HUES6 (cell line): ENCODE results near the gene PREB.

Source experiments
- H3K27ac ChIP-seq: 2 replicates; pipeline ENCODE4 v1.7.0; 2013; ENCODE audit warnings: low read depth, mild to moderate bottlenecking, low read length, inconsistent platforms
- H3K27me3 ChIP-seq: 2 replicates; pipeline ENCODE4 v1.6.1; 2013; ENCODE audit warnings: low read length; ENCODE audit not compliant: control insufficient read depth, insufficient read depth
- H3K36me3 ChIP-seq: 2 replicates; pipeline ENCODE4 v1.6.1; 2013; ENCODE audit warnings: low read length; ENCODE audit not compliant: control insufficient read depth, insufficient read depth
- H3K4me1 ChIP-seq: 2 replicates; pipeline ENCODE4 v1.6.1; 2013; ENCODE audit warnings: low read length; ENCODE audit not compliant: control insufficient read depth, insufficient read depth
- H3K4me3 ChIP-seq: 2 replicates; pipeline ENCODE4 v1.5.1; 2013; ENCODE audit warnings: low read depth, low read length
- H3K9ac ChIP-seq: one replicate; pipeline ENCODE4 v1.6.1; 2013; ENCODE audit warnings: mild to moderate bottlenecking, low read length
- H3K9me3 ChIP-seq: 2 replicates; pipeline ENCODE4 v1.6.1; 2013; ENCODE audit warnings: low read depth, low read length; ENCODE audit not compliant: control insufficient read depth, insufficient read depth

The PREB gene

DNA sequence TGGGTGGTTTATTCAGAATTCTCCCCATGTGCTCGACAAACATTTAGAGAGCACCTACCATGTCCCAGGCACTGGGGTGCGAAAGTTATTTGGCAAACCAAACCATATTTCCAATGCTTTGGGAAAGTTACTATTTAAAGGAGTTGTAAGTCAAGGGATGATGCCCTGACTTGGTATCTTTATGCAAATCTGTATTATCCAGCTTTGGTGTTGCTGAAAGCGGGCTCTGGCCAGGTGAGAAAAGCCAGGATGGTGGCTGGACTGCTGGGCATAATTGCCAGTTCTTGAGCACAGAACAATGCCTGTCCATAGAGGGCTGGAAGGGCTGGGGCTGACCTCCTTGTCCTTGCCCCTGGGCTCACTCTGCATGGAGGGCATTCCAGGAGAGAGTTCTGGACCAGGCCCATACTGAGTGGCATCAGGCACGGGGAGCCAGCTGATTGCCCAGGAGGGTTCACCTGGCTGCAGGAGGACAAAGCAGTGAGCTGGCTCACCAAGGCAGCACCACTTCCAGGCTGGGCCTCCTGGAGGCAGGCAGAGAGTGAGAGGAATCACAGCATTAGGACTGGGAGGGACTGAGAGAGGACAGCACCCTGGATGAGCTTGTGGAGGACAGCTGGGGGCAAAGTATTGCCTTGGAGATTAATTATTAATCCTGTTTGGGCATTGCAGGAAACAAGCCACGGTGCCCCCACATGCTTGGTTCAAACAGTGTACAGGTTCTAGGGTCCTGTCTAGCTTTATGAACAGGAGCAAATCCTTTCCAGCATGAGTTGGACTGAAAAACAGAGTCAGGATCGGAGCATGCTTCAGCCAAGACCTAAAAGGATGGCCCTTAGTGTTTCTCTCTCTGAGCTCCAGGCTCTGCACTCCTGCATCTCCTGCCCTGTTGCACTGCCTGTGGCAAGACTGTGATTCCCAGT lies 40.7 kb downstream of the PREB start:
- Histone ChIP-seq H3K27me3 (no peaks in the 10 kb centered on the region; the same call in 1 of the 2 replicates), H3K9me3 (no peaks in the 10 kb centered on the region), H3K4me3 (no peak overlapping the region), H3K27ac (no peak overlapping the region), H3K36me3 (no peaks in the 10 kb centered on the region), H3K4me1 (peaks cover 7% of the 10 kb centered on the region), H3K9ac (no peak overlapping the region)

- H3K9me3 ChIP-seq = no peaks in the 10 kb centered on the region
- no peak overlapping the region for H3K27ac ChIP-seq
- no peaks in the 10 kb centered on the region; the same call in 1 of the 2 replicates for H3K27me3 ChIP-seq
- peaks cover 7% of the 10 kb centered on the region for H3K4me1 ChIP-seq
- H3K36me3 ChIP-seq = no peaks in the 10 kb centered on the region
- no peak overlapping the region for H3K9ac ChIP-seq
- no peak overlapping the region for H3K4me3 ChIP-seq
Measured at GRCh38 chr2:27092696-27093429, 41.6 kb downstream of the PREB start.

DNA sequence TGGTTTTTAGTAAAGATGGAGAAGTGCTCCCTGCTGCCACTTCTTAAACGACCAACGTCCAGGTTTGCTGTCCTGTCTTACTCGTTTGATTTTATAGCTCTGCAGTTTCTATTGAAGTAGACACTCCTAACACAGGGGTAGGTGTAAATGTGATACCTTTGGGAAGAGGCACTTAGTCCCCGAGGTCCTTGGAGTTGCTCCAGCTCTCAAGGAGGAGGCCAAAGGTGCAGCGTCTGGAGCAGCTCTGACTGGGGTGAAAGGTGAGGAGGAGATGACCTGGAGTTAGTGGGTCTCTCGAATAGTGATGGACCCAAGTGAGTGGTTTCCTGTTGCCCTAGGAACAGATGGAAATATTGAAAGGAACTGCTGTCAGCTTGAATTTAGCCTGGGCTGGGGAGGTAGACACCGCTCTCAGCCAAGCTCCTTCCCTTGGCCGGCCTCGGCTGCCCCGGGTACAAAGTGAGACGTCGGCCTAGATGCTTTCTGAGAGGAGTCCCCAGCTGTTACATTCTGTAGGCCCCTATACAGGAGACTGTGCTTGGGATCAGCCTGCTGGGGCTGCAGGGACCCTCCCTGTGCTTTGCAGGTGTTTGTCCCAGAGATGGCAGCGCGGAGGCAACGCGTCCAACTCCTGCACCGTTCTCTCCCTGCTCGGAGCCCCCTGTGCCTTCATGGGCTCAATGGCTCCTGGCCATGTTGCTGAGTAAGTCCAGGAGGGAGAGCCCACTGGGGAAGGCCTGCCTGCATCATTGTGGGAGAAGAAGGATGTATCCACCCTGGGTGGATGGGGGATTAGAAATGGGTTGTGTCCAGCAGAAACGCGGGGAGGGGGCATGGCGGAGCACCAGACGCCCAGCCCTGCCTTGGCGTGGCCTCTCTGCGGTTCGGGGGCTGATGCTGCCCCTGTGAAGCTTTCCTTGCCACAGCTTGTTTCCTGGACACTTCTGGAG lies 42.4 kb downstream of the PREB start:
- Histone ChIP-seq H3K9ac (no peak overlapping the region), H3K4me3 (no peak overlapping the region), H3K27me3 (peaks cover 8% of the 10 kb centered on the region; the same call in 1 of the 2 replicates), H3K36me3 (no peaks in the 10 kb centered on the region), H3K4me1 (peaks cover 10% of the 10 kb centered on the region), H3K9me3 (no peaks in the 10 kb centered on the region), H3K27ac (no peak overlapping the region)

DNA sequence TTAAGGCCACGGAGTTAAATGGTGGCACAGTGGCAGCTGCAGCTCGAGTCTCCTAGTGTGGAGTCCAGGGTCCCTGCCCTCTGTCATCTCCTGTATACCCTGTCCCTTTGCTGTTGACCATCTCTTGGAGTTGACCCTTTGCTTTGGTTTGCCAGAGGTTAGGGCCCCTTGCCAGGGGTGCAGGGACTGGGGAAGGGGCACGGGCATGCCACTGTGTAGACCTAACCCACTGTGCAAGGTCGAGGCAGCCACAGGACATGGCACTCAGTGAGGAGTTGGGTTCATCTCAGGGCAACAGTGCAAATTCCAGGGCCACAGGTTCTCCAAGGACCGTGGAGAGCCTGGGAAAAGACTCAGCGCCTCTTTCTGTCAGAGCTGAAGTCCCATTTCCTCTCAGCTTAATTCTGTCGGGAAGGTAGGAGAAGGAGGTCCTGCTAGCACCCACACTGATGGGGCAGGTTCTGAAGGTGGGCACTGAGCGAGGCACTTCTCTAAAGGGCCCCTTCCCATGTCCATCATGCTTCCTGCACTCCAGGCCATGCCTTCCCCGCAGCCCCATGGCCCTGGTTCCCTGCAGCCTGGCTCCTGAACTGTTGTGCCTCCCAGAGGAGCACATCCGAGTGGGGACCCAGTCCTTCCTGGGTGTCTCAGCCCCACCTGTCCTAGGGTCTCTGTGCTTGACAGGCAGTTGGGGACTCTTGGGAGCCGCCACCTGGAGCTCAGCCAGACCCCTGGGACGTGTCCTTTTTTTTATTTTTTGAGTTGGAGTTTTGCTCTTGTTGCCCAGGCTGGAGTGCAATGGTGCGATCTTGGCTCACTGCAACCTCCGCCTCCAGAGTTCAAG lies 45.1 kb downstream of the PREB start:
- Histone ChIP-seq H3K27ac (no peak overlapping the region), H3K4me3 (no peak overlapping the region), H3K27me3 (peaks cover 10% of the 10 kb centered on the region; the same call in 1 of the 2 replicates), H3K4me1 (0 out of 2 replicates have a peak, but pooled peaks cover 7% of the 10 kb centered on the region), H3K9ac (no peak overlapping the region), H3K36me3 (no peaks in the 10 kb centered on the region), H3K9me3 (no peaks in the 10 kb centered on the region)

DNA sequence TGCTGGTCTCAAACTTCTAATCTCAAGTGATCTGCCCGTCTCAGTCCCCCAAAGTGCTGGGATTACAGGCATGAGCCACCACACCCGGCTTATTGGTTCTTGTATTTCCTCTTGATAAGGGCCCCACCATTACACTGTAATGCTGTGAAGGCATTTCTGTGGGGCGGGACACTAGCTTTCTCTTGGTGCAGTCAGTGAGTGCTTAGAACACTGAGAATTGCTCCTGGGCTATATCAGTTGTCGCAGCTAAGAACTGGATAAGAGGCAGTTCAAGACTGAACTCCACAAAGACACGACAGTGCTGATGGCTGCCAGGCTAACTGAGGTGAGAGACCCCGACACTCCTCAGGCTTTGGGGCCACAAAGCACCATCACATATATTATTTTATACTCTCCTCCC lies 45.8 kb downstream of the PREB start:
- 0 out of 2 replicates have a peak, but pooled peaks cover 7% of the 10 kb centered on the region for H3K4me1 ChIP-seq
- no peak overlapping the region for H3K4me3 ChIP-seq
- H3K27ac ChIP-seq = no peak overlapping the region
- no peak overlapping the region for H3K9ac ChIP-seq
- no peaks in the 10 kb centered on the region for H3K36me3 ChIP-seq
- no peaks in the 10 kb centered on the region for H3K9me3 ChIP-seq
- H3K27me3 ChIP-seq = peaks cover 10% of the 10 kb centered on the region; the same call in 1 of the 2 replicates

GRCh38 chr2:27087823-27088410 lies 46.5 kb downstream of the PREB start:
- Histone ChIP-seq H3K4me3 (peak overlapping the region; percentile 64; the same call in 1 of the 2 replicates), H3K36me3 (no peaks in the 10 kb centered on the region), H3K9me3 (no peaks in the 10 kb centered on the region), H3K27ac (no peak overlapping the region), H3K27me3 (peaks cover 10% of the 10 kb centered on the region; the same call in 1 of the 2 replicates), H3K9ac (no peak overlapping the region), H3K4me1 (0 out of 2 replicates have a peak, but pooled peaks cover 7% of the 10 kb centered on the region)

DNA sequence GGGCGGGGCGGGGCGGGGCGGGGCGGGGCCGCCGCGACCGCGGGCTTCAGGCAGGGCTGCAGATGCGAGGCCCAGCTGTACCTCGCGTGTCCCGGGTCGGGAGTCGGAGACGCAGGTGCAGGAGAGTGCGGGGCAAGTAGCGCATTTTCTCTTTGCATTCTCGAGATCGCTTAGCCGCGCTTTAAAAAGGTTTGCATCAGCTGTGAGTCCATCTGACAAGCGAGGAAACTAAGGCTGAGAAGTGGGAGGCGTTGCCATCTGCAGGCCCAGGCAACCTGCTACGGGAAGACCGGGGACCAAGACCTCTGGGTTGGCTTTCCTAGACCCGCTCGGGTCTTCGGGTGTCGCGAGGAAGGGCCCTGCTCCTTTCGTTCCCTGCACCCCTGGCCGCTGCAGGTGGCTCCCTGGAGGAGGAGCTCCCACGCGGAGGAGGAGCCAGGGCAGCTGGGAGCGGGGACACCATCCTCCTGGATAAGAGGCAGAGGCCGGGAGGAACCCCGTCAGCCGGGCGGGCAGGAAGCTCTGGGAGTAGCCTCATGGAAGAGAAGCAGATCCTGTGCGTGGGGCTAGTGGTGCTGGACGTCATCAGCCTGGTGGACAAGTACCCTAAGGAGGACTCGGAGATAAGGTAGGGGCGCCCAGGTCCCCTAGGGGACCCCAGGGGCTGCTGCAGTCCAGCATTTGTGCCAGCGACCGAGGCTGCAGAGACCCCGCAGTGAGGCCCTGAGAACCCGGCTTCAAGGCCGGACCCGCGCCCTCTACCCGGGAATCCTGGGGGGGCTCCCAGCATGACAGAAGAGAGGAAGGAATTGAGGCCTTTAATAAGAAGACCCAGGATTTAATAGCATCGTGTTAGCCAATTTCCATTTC lies 47.5 kb downstream of the PREB start, which contains the start of gene KHK:
KHK (plus strand) TSS at position 49 of the 870 bp plus-strand sequence; CDS start at position 537, 488 bp downstream.
- Histone ChIP-seq H3K4me1 (0 out of 2 replicates have a peak, but pooled peaks cover 7% of the 10 kb centered on the region), H3K27ac (peak within 1 kb of the TSS; percentile 41; the same call in 1 of the 2 replicates)

DNA sequence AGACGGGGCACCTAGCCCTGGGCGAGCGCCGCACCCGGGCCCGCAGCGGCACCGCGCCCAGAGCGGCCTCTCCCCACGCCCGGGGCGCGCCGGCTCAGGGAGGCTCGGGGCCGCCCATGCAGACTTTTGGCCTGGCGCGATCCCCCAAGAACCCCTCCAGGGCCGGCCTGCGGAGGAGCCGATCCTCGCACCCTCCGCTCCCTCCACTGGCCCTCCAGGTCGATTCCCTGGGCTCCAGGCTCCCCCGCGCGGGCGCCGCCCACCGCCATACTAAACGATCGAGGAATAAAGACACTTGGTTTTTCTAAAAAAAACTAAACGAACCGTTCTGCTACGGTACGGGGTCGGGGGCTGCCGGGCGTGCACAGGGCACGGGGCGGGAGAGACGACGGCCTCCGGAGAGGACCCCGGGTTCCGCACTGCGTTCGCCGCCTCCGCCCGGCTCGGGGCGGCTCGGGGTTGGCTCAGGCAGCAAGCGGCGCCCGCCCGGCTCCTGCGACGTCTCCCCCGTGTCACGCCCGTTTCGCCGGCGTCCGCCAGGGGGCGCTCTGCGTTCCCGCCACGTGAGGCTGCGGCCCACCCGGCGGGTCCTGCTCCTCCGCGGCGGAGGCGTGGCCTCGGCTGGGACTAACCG lies 48.2 kb downstream of the PREB start:
- peaks cover 10% of the 10 kb centered on the region; the same call in 1 of the 2 replicates for H3K27me3 ChIP-seq
- H3K36me3 ChIP-seq = no peaks in the 10 kb centered on the region
- H3K4me1 ChIP-seq = peaks cover 12% of the 10 kb centered on the region
- no peaks in the 10 kb centered on the region for H3K9me3 ChIP-seq
- peak overlapping the region; percentile 64 for H3K4me3 ChIP-seq
- peak overlapping the region; percentile 41; the same call in 1 of the 2 replicates for H3K27ac ChIP-seq
- H3K9ac ChIP-seq = peak overlapping the region; percentile 47

More for the DNA sequence above, 47.5 kb downstream of the PREB start, which contains the start of gene KHK:
- H3K4me3 ChIP-seq = peak within 1 kb of the TSS; percentile 64
- peaks cover 10% of the 10 kb centered on the region; the same call in 1 of the 2 replicates for H3K27me3 ChIP-seq
- no peaks in the 10 kb centered on the region for H3K36me3 ChIP-seq
- H3K9me3 ChIP-seq = no peaks in the 10 kb centered on the region
- peak within 1 kb of the TSS; percentile 47 for H3K9ac ChIP-seq
